GM12875 (cell line): ENCODE data around the gene MAP3K19.

Experiments
- H3K4me3 ChIP-seq: one replicate; pipeline ENCODE4 v1.5.1; 2011; ENCODE audit warnings: low read depth, low read length, control low read depth
- TF ChIP-seq, protein P1 (sequence below): IDR thresholded peaks from 2 replicates; pipeline ENCODE4 v1.5.1; 2011; ENCODE audit warnings: low read depth, mild to moderate bottlenecking, control low read depth, inconsistent platforms, low read length, moderate library complexity, borderline replicate concordance; ENCODE audit not compliant: insufficient read depth

The MAP3K19 gene, protein sequence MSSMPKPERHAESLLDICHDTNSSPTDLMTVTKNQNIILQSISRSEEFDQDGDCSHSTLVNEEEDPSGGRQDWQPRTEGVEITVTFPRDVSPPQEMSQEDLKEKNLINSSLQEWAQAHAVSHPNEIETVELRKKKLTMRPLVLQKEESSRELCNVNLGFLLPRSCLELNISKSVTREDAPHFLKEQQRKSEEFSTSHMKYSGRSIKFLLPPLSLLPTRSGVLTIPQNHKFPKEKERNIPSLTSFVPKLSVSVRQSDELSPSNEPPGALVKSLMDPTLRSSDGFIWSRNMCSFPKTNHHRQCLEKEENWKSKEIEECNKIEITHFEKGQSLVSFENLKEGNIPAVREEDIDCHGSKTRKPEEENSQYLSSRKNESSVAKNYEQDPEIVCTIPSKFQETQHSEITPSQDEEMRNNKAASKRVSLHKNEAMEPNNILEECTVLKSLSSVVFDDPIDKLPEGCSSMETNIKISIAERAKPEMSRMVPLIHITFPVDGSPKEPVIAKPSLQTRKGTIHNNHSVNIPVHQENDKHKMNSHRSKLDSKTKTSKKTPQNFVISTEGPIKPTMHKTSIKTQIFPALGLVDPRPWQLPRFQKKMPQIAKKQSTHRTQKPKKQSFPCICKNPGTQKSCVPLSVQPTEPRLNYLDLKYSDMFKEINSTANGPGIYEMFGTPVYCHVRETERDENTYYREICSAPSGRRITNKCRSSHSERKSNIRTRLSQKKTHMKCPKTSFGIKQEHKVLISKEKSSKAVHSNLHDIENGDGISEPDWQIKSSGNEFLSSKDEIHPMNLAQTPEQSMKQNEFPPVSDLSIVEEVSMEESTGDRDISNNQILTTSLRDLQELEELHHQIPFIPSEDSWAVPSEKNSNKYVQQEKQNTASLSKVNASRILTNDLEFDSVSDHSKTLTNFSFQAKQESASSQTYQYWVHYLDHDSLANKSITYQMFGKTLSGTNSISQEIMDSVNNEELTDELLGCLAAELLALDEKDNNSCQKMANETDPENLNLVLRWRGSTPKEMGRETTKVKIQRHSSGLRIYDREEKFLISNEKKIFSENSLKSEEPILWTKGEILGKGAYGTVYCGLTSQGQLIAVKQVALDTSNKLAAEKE (N-terminal part only)

DNA sequence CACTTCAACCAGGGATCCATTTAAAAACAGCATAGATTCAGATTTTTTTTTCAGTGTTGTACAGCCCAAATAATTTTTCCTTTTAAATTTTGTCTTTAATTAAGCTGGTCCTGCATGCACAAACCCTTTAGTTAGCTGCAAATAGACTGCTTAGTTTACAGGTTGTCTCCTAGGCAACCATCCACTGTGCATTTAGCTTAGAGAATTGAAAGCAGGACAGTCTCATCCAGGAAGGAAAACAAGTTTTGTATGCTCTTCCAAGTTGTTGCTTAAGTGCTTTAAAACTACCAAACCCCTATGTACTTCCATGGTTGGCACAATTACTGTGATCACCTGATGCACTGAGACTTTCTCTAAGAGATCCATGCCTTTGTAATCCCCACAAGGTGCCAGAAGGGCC is at the start of gene MAP3K19:
Gene MAP3K19 (minus strand): TSS at position 148 of the 400 bp plus-strand sequence. CDS start 22,800 bp downstream, outside the sequence.
- no peak within 1 kb of the TSS for H3K4me3 ChIP-seq
- TF ChIP-seq, protein P1, sequence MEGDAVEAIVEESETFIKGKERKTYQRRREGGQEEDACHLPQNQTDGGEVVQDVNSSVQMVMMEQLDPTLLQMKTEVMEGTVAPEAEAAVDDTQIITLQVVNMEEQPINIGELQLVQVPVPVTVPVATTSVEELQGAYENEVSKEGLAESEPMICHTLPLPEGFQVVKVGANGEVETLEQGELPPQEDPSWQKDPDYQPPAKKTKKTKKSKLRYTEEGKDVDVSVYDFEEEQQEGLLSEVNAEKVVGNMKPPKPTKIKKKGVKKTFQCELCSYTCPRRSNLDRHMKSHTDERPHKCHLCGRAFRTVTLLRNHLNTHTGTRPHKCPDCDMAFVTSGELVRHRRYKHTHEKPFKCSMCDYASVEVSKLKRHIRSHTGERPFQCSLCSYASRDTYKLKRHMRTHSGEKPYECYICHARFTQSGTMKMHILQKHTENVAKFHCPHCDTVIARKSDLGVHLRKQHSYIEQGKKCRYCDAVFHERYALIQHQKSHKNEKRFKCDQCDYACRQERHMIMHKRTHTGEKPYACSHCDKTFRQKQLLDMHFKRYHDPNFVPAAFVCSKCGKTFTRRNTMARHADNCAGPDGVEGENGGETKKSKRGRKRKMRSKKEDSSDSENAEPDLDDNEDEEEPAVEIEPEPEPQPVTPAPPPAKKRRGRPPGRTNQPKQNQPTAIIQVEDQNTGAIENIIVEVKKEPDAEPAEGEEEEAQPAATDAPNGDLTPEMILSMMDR: no peak

- TF ChIP-seq, protein P1: no peak
- H3K4me3 ChIP-seq: no peak overlapping the region
These were observed 49.6 kb upstream of the MAP3K19 start for GRCh38 chr2:135096665-135097446.

DNA sequence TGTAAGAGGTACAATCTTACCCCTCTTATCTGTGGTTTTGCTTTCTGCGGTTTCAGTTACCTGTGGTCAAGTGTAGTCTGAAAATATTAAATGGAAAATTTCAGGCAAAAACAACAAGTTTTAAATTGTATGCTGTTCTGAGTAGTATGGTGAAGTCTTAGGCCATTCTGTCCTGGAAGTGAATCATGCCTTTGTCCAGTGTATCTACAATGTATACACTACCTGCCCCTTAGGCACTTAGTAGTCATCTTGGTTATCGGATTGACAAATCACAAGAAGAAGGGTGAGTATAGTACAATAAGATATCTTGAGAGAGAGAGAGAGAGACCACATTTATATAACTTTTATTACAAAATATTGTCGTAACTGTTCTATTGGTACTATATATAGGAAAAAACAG is 48.3 kb upstream of the MAP3K19 start:
- TF ChIP-seq, protein P1: no peak

DNA sequence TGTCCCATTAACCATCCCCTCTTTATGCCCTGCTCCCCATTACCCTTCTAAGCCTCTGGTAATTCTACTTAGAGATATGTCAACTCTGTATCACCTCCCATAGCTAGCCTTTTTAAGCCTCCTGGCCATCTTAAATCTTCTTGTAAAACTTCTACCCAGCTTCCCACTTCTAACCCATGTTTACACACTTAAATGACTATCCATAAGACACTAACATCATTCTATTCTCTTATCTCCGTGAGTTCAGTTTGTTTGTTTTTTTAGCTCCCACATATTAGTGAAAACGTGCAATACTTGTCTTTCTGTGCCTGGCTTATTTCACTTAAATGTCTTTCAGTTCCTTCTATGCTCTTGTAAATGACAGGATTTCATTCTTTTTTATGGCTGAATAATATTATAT is 47.3 kb upstream of the MAP3K19 start:
- no peak overlapping the region for H3K4me3 ChIP-seq
- TF ChIP-seq, protein P1: no peak

More for the DNA sequence above, 48.3 kb upstream of the MAP3K19 start:
- no peak overlapping the region for H3K4me3 ChIP-seq

DNA sequence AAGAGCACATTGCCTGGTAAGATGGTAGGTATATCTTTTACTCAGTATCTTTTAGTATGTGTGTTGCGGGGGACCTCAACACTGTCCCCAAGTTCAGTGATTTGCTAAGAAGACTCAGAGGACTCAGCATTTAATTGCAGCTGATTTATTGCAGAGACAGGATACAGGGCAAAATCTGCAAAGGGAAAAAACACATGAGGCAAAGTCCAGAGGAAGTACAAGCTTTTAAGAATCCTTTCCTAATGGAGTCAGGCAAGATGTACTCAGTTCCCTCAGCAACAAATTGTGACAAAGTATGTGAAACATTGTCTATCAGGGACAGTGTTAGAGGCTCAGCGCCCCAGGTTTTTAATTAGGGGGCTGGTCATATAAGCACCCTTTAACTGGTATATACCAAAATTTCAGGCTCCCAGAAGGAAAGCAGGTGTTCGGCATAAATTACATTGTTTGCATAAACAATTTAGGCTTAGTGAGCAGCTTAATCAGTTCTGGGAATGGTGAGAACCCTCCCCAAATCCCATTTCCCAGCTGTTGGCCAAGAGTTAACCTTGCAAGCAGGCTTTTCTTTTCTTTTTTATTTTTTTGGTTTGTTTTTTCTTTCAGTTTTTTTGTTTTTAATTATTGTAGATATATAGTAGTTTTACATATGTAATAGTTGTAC is 46.6 kb upstream of the MAP3K19 start:
- no peak overlapping the region for H3K4me3 ChIP-seq
- TF ChIP-seq, protein P1: no peak

DNA sequence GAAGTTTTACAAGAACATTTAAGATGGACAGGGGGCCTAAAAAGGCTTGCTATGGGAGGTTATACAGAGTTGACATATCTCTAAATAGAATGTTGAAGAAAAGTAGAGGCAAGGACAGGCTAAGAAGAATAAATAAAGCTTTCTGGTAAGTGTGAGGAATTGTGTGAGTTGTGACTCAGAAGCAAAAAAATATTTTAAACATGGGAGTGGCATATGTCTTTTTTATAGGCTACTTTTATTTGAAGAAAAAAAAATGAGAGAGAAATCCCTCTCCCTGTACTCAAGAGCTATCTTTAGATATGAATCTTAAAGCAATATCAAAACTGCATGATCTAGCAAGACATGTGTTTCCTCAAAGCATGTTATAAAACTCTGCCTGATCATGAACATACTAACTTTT is 45.9 kb upstream of the MAP3K19 start:
- H3K4me3 ChIP-seq: no peak overlapping the region
- TF ChIP-seq, protein P1: no peak
